RWPE1 (cell line): Measurements from ENCODE around the gene ANAPC4.
A peak's percentile ranks its signal among the peaks of the same experiment; 100 is the strongest.

ENCODE experiments used
- CTCF ChIA-PET: fragments of 350-600 bp; sonication (Branson Sonifier 250); formaldehyde crosslinking; extraction: SDS; loops from one replicate; lab custom pipeline; 2021; lab: Yijun Ruan, JAX
- POLR2A ChIA-PET: fragments of 400-600 bp; formaldehyde crosslinking; extraction: SDS; loops from one replicate; lab custom pipeline; 2020; ENCODE audit warnings: antibody characterized with exemption; ENCODE audit not compliant: low non-redundant PET; lab: Yijun Ruan, JAX
- DNase-seq: peaks from one replicate; pipeline ENCODE4 v3.0.0; 2012; ENCODE audit warnings: low spot score
- H3K27ac ChIP-seq: fragments of 450-650 bp; 2 replicates; pipeline ENCODE4 v1.5.1; 2017
- TF ChIP-seq, protein P1 (sequence below): fragments of 450-650 bp; conservative IDR thresholded peaks from 2 replicates; pipeline ENCODE4 v1.5.1; 2017; ENCODE audit warnings: low read depth, mild to moderate bottlenecking

Gene ANAPC4

DNA sequence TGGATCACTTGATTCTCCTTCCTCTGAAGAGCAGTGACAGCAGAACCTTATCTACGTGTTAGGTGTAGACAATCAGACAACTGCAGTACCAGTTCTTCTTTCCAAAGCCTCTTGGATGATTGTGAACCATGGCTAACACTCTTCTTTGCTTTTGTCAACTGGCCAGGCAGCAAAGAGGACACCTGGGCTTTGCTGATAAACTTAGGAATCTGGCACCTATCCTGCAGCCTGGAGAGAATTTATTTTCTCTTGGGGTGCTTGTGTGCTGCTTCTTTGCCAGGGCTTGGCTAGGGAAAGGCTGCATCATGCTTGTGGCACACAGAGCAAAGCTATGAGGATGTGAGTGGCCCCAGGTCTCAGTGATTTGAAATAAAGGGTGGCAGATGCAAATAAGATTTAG, 77.4 kb downstream of the ANAPC4 start:
- no peak overlapping the region for H3K27ac ChIP-seq
- DNase-seq: no peak
- TF ChIP-seq, protein P1, sequence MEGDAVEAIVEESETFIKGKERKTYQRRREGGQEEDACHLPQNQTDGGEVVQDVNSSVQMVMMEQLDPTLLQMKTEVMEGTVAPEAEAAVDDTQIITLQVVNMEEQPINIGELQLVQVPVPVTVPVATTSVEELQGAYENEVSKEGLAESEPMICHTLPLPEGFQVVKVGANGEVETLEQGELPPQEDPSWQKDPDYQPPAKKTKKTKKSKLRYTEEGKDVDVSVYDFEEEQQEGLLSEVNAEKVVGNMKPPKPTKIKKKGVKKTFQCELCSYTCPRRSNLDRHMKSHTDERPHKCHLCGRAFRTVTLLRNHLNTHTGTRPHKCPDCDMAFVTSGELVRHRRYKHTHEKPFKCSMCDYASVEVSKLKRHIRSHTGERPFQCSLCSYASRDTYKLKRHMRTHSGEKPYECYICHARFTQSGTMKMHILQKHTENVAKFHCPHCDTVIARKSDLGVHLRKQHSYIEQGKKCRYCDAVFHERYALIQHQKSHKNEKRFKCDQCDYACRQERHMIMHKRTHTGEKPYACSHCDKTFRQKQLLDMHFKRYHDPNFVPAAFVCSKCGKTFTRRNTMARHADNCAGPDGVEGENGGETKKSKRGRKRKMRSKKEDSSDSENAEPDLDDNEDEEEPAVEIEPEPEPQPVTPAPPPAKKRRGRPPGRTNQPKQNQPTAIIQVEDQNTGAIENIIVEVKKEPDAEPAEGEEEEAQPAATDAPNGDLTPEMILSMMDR: no peak
- CTCF ChIA-PET: no interaction called here
- POLR2A ChIA-PET: no interaction called here

DNA sequence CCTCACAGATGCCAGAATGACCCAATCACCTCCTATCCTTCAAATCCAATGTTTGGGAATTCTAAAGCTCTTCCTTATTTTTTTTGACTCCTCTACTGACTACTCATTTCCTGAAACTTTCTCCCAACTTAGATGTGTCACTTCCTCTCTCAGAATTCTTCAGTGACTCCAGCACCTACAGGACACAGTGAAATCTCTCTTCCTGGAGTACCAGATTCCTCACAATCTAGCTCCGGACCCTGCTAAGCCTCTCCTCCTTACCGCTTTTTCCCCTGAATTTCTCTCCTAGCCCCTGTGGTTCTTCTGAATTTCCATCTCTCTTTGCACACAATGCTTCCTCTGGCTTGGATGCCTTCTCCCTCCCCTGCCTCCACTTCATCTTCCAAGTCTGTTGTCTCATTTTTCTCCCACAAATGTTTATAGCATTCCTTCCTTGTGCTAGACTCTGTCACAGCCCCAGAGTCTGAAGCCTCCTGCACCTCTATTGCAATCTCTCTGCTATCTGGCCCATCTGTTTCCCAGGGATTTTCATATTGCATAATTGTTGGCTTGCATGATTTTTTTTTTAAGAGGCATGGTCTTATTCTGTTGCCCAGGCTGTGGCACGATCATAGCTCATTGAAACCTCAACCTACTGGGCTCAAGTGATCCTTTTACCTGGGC, 80.1 kb downstream of the ANAPC4 start:
- peak; percentile 38 for DNase-seq
- no peak overlapping the region for H3K27ac ChIP-seq
- TF ChIP-seq, protein P1: no peak
- ChIA-PET POLR2A (no interaction called here), CTCF (no interaction called here)

DNA sequence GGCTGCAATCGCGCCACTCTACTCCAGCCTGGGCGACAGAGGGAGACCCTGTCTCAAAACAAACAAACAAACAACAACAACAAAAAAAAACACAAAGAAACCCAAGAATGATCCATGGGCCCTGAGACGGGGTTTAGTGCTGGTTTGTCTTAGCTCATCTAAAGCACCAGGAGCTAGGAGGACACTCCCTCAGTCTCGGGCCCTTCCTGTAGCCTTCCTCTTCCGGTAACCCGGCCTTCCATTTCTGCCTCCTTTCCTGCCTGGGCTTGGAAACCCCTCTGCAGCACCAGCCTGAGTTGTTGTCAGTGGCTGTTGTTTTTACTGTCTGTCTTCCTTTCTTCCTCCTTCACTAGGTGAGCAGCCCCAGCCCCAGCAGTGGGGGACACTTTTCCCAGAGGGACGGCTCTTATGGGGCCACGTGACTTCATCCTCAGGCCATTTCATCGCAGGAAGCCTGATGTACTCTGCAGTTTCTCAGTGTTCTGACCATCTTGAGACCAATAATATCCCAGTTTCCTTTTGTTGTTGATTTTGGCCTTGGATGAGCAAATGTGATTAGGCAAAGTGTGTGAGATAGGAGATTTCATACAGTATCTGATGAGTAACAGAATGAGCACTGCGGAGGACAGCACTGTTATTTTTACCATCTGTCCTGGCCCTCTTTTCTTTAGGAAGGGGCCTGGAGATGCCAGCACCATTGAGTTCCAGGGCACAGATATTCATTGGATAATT, 90.1 kb downstream of the ANAPC4 start:
- ChIA-PET CTCF (no interaction called here), POLR2A (no interaction called here)
- no peak for DNase-seq
- TF ChIP-seq, protein P1: no peak
- no peak overlapping the region for H3K27ac ChIP-seq

GRCh38 chr4:25467843-25468242, 90.8 kb downstream of the ANAPC4 start:
- POLR2A ChIA-PET: no interaction called here
- no peak overlapping the region for H3K27ac ChIP-seq
- TF ChIP-seq, protein P1: no peak
- no peak for DNase-seq
- CTCF ChIA-PET: interaction anchor here (0.6 kb wide), 1 partner anchor 617 kb away, joined by 3 read pairs; no protein-coding TSS in a partner anchor
